IPS-20b (cell line): Measurements from ENCODE around the gene GJA1.
"Not testable (repeated sequence)": the region's sequence is repeated elsewhere in the genome, so short reads cannot be mapped to it uniquely, and the experiment has no call there.

Experiments used
- H3K27ac ChIP-seq: one replicate; pipeline ENCODE4 v1.5.1; 2013; ENCODE audit warnings: low read length
- H3K27me3 ChIP-seq: 2 replicates; pipeline ENCODE4 v1.6.1; 2013; ENCODE audit warnings: mild to moderate bottlenecking, low read length, inconsistent platforms; ENCODE audit not compliant: insufficient read depth
- H3K36me3 ChIP-seq: 2 replicates; pipeline ENCODE4 v1.6.1; 2013; ENCODE audit warnings: low read depth, mild to moderate bottlenecking, inconsistent platforms, low read length, moderate library complexity; ENCODE audit not compliant: insufficient read depth
- H3K4me1 ChIP-seq: 2 replicates; pipeline ENCODE4 v1.6.1; 2013; ENCODE audit warnings: mild to moderate bottlenecking, control low read depth, inconsistent platforms, low read length, moderate library complexity; ENCODE audit not compliant: insufficient read depth
- H3K4me3 ChIP-seq: 2 replicates; pipeline ENCODE4 v1.5.1; 2013; ENCODE audit warnings: mild to moderate bottlenecking, low read length, inconsistent platforms
- H3K9ac ChIP-seq: 2 replicates; pipeline ENCODE4 v1.6.1; 2013; ENCODE audit warnings: low read depth, mild to moderate bottlenecking, inconsistent platforms, low read length, moderate library complexity
- H3K9me3 ChIP-seq: 2 replicates; pipeline ENCODE4 v1.6.1; 2013; ENCODE audit warnings: mild to moderate bottlenecking, low read depth, low read length, inconsistent platforms; ENCODE audit not compliant: insufficient read depth

Gene GJA1

GRCh38 chr6:121439475-121439874 is 4.0 kb downstream of the GJA1 start:
- Histone ChIP-seq H3K27me3 (no peaks in the 10 kb centered on the region), H3K4me1 (peaks cover 48% of the 10 kb centered on the region), H3K4me3 (peak overlapping the region; percentile 93), H3K36me3 (peaks cover 55% of the 10 kb centered on the region), H3K9ac (peak overlapping the region; percentile 70), H3K9me3 (no peaks in the 10 kb centered on the region), H3K27ac (no peak overlapping the region)

- H3K27ac ChIP-seq = no peak overlapping the region
These were observed 4.5 kb downstream of the GJA1 start for GRCh38 chr6:121439926-121440325.

GRCh38 chr6:121441477-121441876 is 6.0 kb downstream of the GJA1 start:
- no peak overlapping the region for H3K27ac ChIP-seq
- H3K36me3 ChIP-seq = peaks cover 75% of the 10 kb centered on the region
- H3K9ac ChIP-seq = peak overlapping the region; percentile 29; the same call in 1 of the 2 replicates
- peaks cover 44% of the 10 kb centered on the region for H3K4me1 ChIP-seq
- H3K9me3 ChIP-seq = no peaks in the 10 kb centered on the region
- H3K27me3 ChIP-seq = no peaks in the 10 kb centered on the region
- H3K4me3 ChIP-seq = peak overlapping the region; percentile 53

More at GRCh38 chr6:121439926-121440325, 4.5 kb downstream of the GJA1 start:
- Histone ChIP-seq H3K9ac (peak overlapping the region; percentile 70; the same call in 1 of the 2 replicates), H3K9me3 (no peaks in the 10 kb centered on the region), H3K36me3 (peaks cover 59% of the 10 kb centered on the region), H3K4me3 (peak overlapping the region; percentile 93), H3K4me1 (peaks cover 43% of the 10 kb centered on the region), H3K27me3 (no peaks in the 10 kb centered on the region)

GRCh38 chr6:121442576-121442975 is 7.1 kb downstream of the GJA1 start:
- Histone ChIP-seq H3K27me3 (no peaks in the 10 kb centered on the region), H3K4me1 (peaks cover 44% of the 10 kb centered on the region), H3K4me3 (0 out of 2 replicates have a peak overlapping the region, but pooled peaks have one; percentile 53), H3K9ac (no peak overlapping the region), H3K27ac (no peak overlapping the region), H3K36me3 (peaks cover 76% of the 10 kb centered on the region), H3K9me3 (no peaks in the 10 kb centered on the region)

GRCh38 chr6:121443971-121444541 is 8.6 kb downstream of the GJA1 start:
- Histone ChIP-seq H3K36me3 (peaks cover 86% of the 10 kb centered on the region), H3K27ac (no peak overlapping the region), H3K9ac (no peak overlapping the region), H3K9me3 (no peaks in the 10 kb centered on the region), H3K27me3 (no peaks in the 10 kb centered on the region), H3K4me1 (peaks cover 43% of the 10 kb centered on the region), H3K4me3 (peak overlapping the region; percentile 16; the same call in 1 of the 2 replicates)

- not testable (repeated sequence) for H3K9ac ChIP-seq, H3K4me3 ChIP-seq, H3K27ac ChIP-seq, H3K27me3 ChIP-seq, H3K9me3 ChIP-seq
- Histone ChIP-seq H3K36me3 (peaks cover 85% of the 10 kb centered on the region), H3K4me1 (peaks cover 26% of the 10 kb centered on the region)
These were observed 11.3 kb downstream of the GJA1 start for GRCh38 chr6:121446705-121447104.

GRCh38 chr6:121447746-121448145 is 12.3 kb downstream of the GJA1 start:
- H3K4me3 ChIP-seq, H3K9me3 ChIP-seq, H3K27me3 ChIP-seq, H3K27ac ChIP-seq, H3K9ac ChIP-seq: not testable (repeated sequence)
- peaks cover 16% of the 10 kb centered on the region for H3K4me1 ChIP-seq
- H3K36me3 ChIP-seq = peaks cover 75% of the 10 kb centered on the region

- H3K36me3 ChIP-seq = peaks cover 67% of the 10 kb centered on the region
- H3K4me1 ChIP-seq = peaks cover 11% of the 10 kb centered on the region
- H3K9ac ChIP-seq, H3K27ac ChIP-seq, H3K27me3 ChIP-seq, H3K4me3 ChIP-seq, H3K9me3 ChIP-seq: not testable (repeated sequence)
These were observed 13.1 kb downstream of the GJA1 start for GRCh38 chr6:121448528-121448927.

- Histone ChIP-seq H3K4me3 (no peak overlapping the region), H3K27me3 (no peaks in the 10 kb centered on the region), H3K27ac (no peak overlapping the region), H3K9me3 (no peaks in the 10 kb centered on the region), H3K4me1 (peaks cover 3% of the 10 kb centered on the region; the same call in 1 of the 2 replicates), H3K9ac (no peak overlapping the region), H3K36me3 (peaks cover 59% of the 10 kb centered on the region)
These were observed 13.9 kb downstream of the GJA1 start for GRCh38 chr6:121449331-121449730.

GRCh38 chr6:121450242-121450641 is 14.8 kb downstream of the GJA1 start:
- H3K9ac ChIP-seq = no peak overlapping the region
- H3K36me3 ChIP-seq = peaks cover 50% of the 10 kb centered on the region
- no peak overlapping the region for H3K4me3 ChIP-seq
- no peaks in the 10 kb centered on the region for H3K9me3 ChIP-seq
- H3K4me1 ChIP-seq = 0 out of 2 replicates have a peak, but pooled peaks cover 3% of the 10 kb centered on the region
- H3K27ac ChIP-seq = no peak overlapping the region
- H3K27me3 ChIP-seq = no peaks in the 10 kb centered on the region

- Histone ChIP-seq H3K27ac (no peak overlapping the region), H3K27me3 (no peaks in the 10 kb centered on the region), H3K36me3 (peaks cover 40% of the 10 kb centered on the region), H3K4me3 (no peak overlapping the region), H3K9ac (no peak overlapping the region), H3K4me1 (no peaks in the 10 kb centered on the region), H3K9me3 (no peaks in the 10 kb centered on the region)
These were observed 15.8 kb downstream of the GJA1 start for GRCh38 chr6:121451250-121451649.

GRCh38 chr6:121453191-121453590 is 17.7 kb downstream of the GJA1 start:
- H3K9ac ChIP-seq = no peak overlapping the region
- no peaks in the 10 kb centered on the region for H3K4me1 ChIP-seq
- H3K36me3 ChIP-seq = peaks cover 20% of the 10 kb centered on the region
- no peaks in the 10 kb centered on the region for H3K9me3 ChIP-seq
- no peaks in the 10 kb centered on the region for H3K27me3 ChIP-seq
- H3K27ac ChIP-seq = no peak overlapping the region
- no peak overlapping the region for H3K4me3 ChIP-seq
